H1 (cell line): ENCODE measurements around the gene VPS13C.

Source experiments
- JUND ChIP-seq: IDR thresholded peaks from 2 replicates; pipeline ENCODE4 v1.6.1; 2011; ENCODE audit warnings: mild to moderate bottlenecking, improper control_type of control experiment, low read length
- POLR2A ChIP-seq, 2 experiments: IDR thresholded peaks; 1 replicate in 1 of 2; 2 replicates in 1 of 2; pipeline ENCODE4 v1.6.1; 2011; ENCODE audit warnings: low read depth in 2 of 2, low read length in 2 of 2, mild to moderate bottlenecking in 2 of 2; ENCODE audit errors: control extremely low read depth in 1 of 2

- no peak for TF ChIP-seq JUND
- TF ChIP-seq POLR2A (IDR thresholded peaks at IDR 0.05; ENCODE audit: control extremely low read depth in 1 of 2, low read depth in 2 of 2, low read length in 2 of 2): no peak
These were observed 251.0 kb downstream of the VPS13C start for GRCh38 chr15:61809216-61809615.
